GM18867 (cell line): ENCODE results near the gene KIF3A.

ENCODE experiments used
- ATAC-seq: cut with Tn5 transposase; IDR thresholded peaks from one replicate; pipeline ENCODE4 v1.9.1; 2021; ENCODE audit warnings: mild to moderate bottlenecking, moderate library complexity; ENCODE audit not compliant: unreplicated experiment

The KIF3A gene

GRCh38 chr5:132679717-132680380 is 57.5 kb downstream of the KIF3A start:
- no peak for ATAC-seq

- ATAC-seq = no peak
These were observed 58.2 kb downstream of the KIF3A start for GRCh38 chr5:132679166-132679565.

GRCh38 chr5:132678735-132679134 is 58.6 kb downstream of the KIF3A start:
- ATAC-seq = no peak

- no peak for ATAC-seq
These were observed 59.5 kb downstream of the KIF3A start for GRCh38 chr5:132677682-132678400.

GRCh38 chr5:132677191-132677590 is 60.2 kb downstream of the KIF3A start:
- no peak for ATAC-seq

- no peak for ATAC-seq
These were observed 61.2 kb downstream of the KIF3A start for GRCh38 chr5:132675936-132676689.

GRCh38 chr5:132674671-132675506 is 62.5 kb downstream of the KIF3A start:
- ATAC-seq = peak; percentile 85

- peak; percentile 10 for ATAC-seq
These were observed 63.3 kb downstream of the KIF3A start, which contains the start of gene IL4 for GRCh38 chr5:132673939-132674630. Gene IL4, plus strand, starts transcription at chr5:132673989. Its CDS starts 62 bp downstream, at chr5:132674051.

GRCh38 chr5:132673488-132673887 is 63.9 kb downstream of the KIF3A start:
- ATAC-seq = no peak

- no peak for ATAC-seq
These were observed 66.3 kb downstream of the KIF3A start for GRCh38 chr5:132671000-132671399.

- ATAC-seq = no peak
These were observed 67.1 kb downstream of the KIF3A start for GRCh38 chr5:132669966-132670882.

GRCh38 chr5:132669455-132669820 is 67.9 kb downstream of the KIF3A start:
- no peak for ATAC-seq

GRCh38 chr5:132668706-132669454 is 68.5 kb downstream of the KIF3A start:
- no peak for ATAC-seq

GRCh38 chr5:132667761-132668705 is 69.3 kb downstream of the KIF3A start:
- ATAC-seq = no peak

- no peak for ATAC-seq
These were observed 70.0 kb downstream of the KIF3A start for GRCh38 chr5:132667309-132667708.

GRCh38 chr5:132666310-132667123 is 70.8 kb downstream of the KIF3A start:
- ATAC-seq = no peak
